Keratinocyte (primary cell): ENCODE measurements around the gene GCKR. TPM values are rescaled to one million over a fixed set of nuclear protein-coding genes. Genes with fewer than 3 reads are reported as not detected.

Experiments used
- DNase-seq: peaks from one replicate; pipeline ENCODE4 v3.0.0-alpha.2; 2011; ENCODE audit warnings: low read depth, missing footprints, low spot score
- FAIRE-seq: peaks from 2 replicates; lab custom pipeline; 2011; peaks lifted over from hg19 to GRCh38; lab: Jason Lieb, UNC
- H2AFZ ChIP-seq: 2 replicates; pipeline ENCODE4 v1.6.0; 2012; ENCODE audit warnings: low read length, control low read depth, inconsistent platforms; ENCODE audit not compliant: control insufficient read depth
- H3K27ac ChIP-seq: 2 replicates; pipeline ENCODE4 v1.5.1; 2011; ENCODE audit warnings: low read length; ENCODE audit not compliant: control insufficient read depth, insufficient read depth
- H3K27me3 ChIP-seq: 3 replicates; pipeline ENCODE4 v1.6.0; 2011; ENCODE audit warnings: low read length; ENCODE audit not compliant: control insufficient read depth, insufficient read depth; ENCODE audit errors: extremely low read depth
- H3K36me3 ChIP-seq, 2 experiments: 2 replicates in 1 of 2; 3 replicates in 1 of 2; pipeline ENCODE4 v1.5.1; 2011; ENCODE audit warnings: low read length in 2 of 2, mild to moderate bottlenecking in 1 of 2; ENCODE audit not compliant: control insufficient read depth in 2 of 2, insufficient read depth in 2 of 2; ENCODE audit errors: extremely low read depth in 1 of 2
- H3K4me1 ChIP-seq: 3 replicates; pipeline ENCODE4 v1.5.1; 2011; ENCODE audit warnings: low read length; ENCODE audit not compliant: control insufficient read depth, insufficient read depth; ENCODE audit errors: extremely low read depth
- H3K4me2 ChIP-seq: 3 replicates; pipeline ENCODE4 v1.6.0; 2011; ENCODE audit warnings: low read depth, low read length; ENCODE audit not compliant: control insufficient read depth, insufficient read depth; ENCODE audit errors: extremely low read depth
- H3K4me3 ChIP-seq, 3 experiments: fragments of 200-600 bp in 1 of 3; sonication (generic) in 1 of 3; 2 replicates in 2 of 3; 3 replicates in 1 of 3; pipeline ENCODE4 v1.5.1; 2011 to 2016; ENCODE audit warnings: low read length in 3 of 3, mild to moderate bottlenecking in 3 of 3, control low read depth in 2 of 3, inconsistent platforms in 1 of 3, low read depth in 1 of 3, mixed read lengths in 1 of 3, mixed run types in 1 of 3, moderate library complexity in 1 of 3; ENCODE audit not compliant: control insufficient read depth in 2 of 3, insufficient read depth in 2 of 3; ENCODE audit errors: extremely low read depth in 1 of 3
- H3K79me2 ChIP-seq: 2 replicates; pipeline ENCODE4 v1.6.0; 2012; ENCODE audit warnings: low read length; ENCODE audit not compliant: control insufficient read depth, insufficient read depth
- H3K9ac ChIP-seq: 3 replicates; pipeline ENCODE4 v1.6.0; 2011; ENCODE audit warnings: low read length; ENCODE audit not compliant: control insufficient read depth, insufficient read depth; ENCODE audit errors: extremely low read depth
- H3K9me1 ChIP-seq: 3 replicates; pipeline ENCODE4 v1.6.0; 2011; ENCODE audit warnings: low read length; ENCODE audit not compliant: control insufficient read depth, insufficient read depth; ENCODE audit errors: extremely low read depth
- H3K9me3 ChIP-seq: 2 replicates; pipeline ENCODE4 v1.5.1; 2012; ENCODE audit warnings: low read depth, low read length; ENCODE audit not compliant: control insufficient read depth
- H4K20me1 ChIP-seq: 3 replicates; pipeline ENCODE4 v1.6.0; 2011; ENCODE audit warnings: low read length; ENCODE audit not compliant: control insufficient read depth, insufficient read depth; ENCODE audit errors: extremely low read depth
- EZH2 ChIP-seq: IDR thresholded peaks from one replicate; pipeline ENCODE4 v1.6.1; 2012; ENCODE audit warnings: inconsistent platforms, mild to moderate bottlenecking, low read length, moderate library complexity
- dilution Hi-C: fragments of 300-500 bp; cut with MboI; formaldehyde crosslinking; loops from one replicate; pipeline ENCODE4 v1.7.0; 2020; ENCODE audit warnings: low sequenced_read_pairs; ENCODE audit not compliant: extremely low pct_ligation_motif_present
- polyA plus RNA-seq, 5 experiments: library from polyadenylated mRNA; depleted of rRNA in 3 of 5; stranded (reverse) in 3 of 5; stranded (forward) in 1 of 5; unstranded in 1 of 5; fragments of >200 nt; gene quantifications; 1 replicate in 1 of 5; 2 replicates in 3 of 5; 3 replicates in 1 of 5; pipeline versions ENCODE4 v1.2.1 to v1.2.3, GENCODE V29; 2011 to 2012; ENCODE audit warnings: missing spikeins in 2 of 5, low read depth in 1 of 5, low replicate concordance in 1 of 5
- small RNA-seq, 3 experiments: library from RNA; depleted of rRNA; stranded (forward); fragments of <200 nt; gene quantifications; one replicate each; pipeline ENCODE3, GENCODE V24; 2012; ENCODE audit warnings: low read depth in 3 of 3, low replicate concordance in 1 of 3; ENCODE audit not compliant: insufficient read length in 3 of 3
- TF ChIP-seq, protein P1 (sequence below), 3 experiments: IDR thresholded peaks in 1 of 3; conservative IDR thresholded peaks in 1 of 3; optimal IDR thresholded peaks in 1 of 3; 2 replicates in 2 of 3; 3 replicates in 1 of 3; pipeline versions ENCODE3 to v1.5.1; 2011; ENCODE audit warnings: low read length in 3 of 3, mild to moderate bottlenecking in 3 of 3, moderate library complexity in 2 of 3, control low read depth in 1 of 3, inconsistent platforms in 1 of 3; ENCODE audit not compliant: insufficient read depth in 2 of 3; ENCODE audit errors: extremely low read depth in 1 of 3

Gene GCKR
- polyA plus RNA-seq, 1 donor (not counting 4 experiments of a cell fraction or from before 2014, with no cell fraction given), result 0.18 TPM

DNA sequence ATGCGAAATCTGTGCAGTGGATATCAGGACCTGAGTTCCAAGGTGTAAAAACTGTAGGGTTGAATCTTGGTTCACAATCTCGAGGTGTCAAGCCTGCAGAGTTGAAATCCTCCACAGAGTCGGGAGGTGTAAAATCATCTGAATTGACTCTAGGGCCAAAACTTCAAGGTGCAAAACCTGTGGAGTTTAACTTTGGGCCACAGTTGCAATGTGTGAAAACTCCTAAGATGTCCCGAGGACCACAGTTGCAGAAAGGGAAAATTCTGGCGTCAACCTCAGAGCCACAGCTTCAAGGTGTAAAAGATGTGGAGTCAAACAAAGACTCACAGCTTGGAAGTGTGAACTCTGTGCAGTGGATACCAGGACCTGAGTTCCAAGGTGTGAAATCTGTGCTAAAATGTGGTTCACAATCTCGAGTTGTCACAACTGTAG lies 76.4 kb downstream of the GCKR start:
- no peaks in the 10 kb centered on the region for H3K27me3 ChIP-seq
- DNase-seq (no peak), FAIRE-seq (no peak)
- H3K9ac ChIP-seq, result no peak overlapping the region
- H3K4me3 ChIP-seq, result no peak overlapping the region
- no peak overlapping the region for H3K27ac ChIP-seq
- TF ChIP-seq EZH2, result no peak
- TF ChIP-seq, protein P1, sequence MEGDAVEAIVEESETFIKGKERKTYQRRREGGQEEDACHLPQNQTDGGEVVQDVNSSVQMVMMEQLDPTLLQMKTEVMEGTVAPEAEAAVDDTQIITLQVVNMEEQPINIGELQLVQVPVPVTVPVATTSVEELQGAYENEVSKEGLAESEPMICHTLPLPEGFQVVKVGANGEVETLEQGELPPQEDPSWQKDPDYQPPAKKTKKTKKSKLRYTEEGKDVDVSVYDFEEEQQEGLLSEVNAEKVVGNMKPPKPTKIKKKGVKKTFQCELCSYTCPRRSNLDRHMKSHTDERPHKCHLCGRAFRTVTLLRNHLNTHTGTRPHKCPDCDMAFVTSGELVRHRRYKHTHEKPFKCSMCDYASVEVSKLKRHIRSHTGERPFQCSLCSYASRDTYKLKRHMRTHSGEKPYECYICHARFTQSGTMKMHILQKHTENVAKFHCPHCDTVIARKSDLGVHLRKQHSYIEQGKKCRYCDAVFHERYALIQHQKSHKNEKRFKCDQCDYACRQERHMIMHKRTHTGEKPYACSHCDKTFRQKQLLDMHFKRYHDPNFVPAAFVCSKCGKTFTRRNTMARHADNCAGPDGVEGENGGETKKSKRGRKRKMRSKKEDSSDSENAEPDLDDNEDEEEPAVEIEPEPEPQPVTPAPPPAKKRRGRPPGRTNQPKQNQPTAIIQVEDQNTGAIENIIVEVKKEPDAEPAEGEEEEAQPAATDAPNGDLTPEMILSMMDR (optimal IDR thresholded peaks at IDR 0.05 in 1 of 3, IDR thresholded peaks at IDR 0.05 in 1 of 3, conservative IDR thresholded peaks at IDR 0.05 in 1 of 3; ENCODE audit: extremely low read depth in 1 of 3, insufficient read depth in 2 of 3, low read length in 3 of 3), result no peak
- H3K9me3 ChIP-seq, result peaks cover 2% of the 10 kb centered on the region
- no peaks in the 10 kb centered on the region for H3K79me2 ChIP-seq
- no peaks in the 10 kb centered on the region for H3K9me1 ChIP-seq
- H3K4me1 ChIP-seq, result no peaks in the 10 kb centered on the region
- no peak overlapping the region for H3K4me2 ChIP-seq
- no peaks in the 10 kb centered on the region for H3K36me3 ChIP-seq
- dilution Hi-C loops, result no loop called here
- H2AFZ ChIP-seq, result no peak overlapping the region
- H4K20me1 ChIP-seq, result no peaks in the 10 kb centered on the region

Small RNA genes lying within 50 kb of the gene (small RNA-seq; reads per million reads assigned to genes)
- 0 reads per million in 3 experiments for gene RNU6-986P

Other genes with a start within 250 kb of the GCKR start
- not detected in 3 replicates for gene SLC30A3, start 233.8 kb upstream of the GCKR start, polyA plus RNA-seq
- not detected in 3 replicates for gene DNAJC5G, start 221.4 kb upstream of the GCKR start, polyA plus RNA-seq
- not detected in 3 replicates for gene TRIM54, start 214.4 kb upstream of the GCKR start, polyA plus RNA-seq
- gene UCN, start 188.4 kb upstream of the GCKR start, polyA plus RNA-seq, result 0.08 to 0.59 TPM (median 0.10 TPM) in 3 replicates
- gene MPV17, start 173.7 kb upstream of the GCKR start, polyA plus RNA-seq, result 117 to 162 TPM (median 125 TPM) in 3 replicates
- 44.7 to 53.4 TPM (median 51.3 TPM) in 3 replicates for gene GTF3C2, start 140.1 kb upstream of the GCKR start, polyA plus RNA-seq
- gene EIF2B4, start 126.5 kb upstream of the GCKR start, polyA plus RNA-seq, result 43.1 to 54.9 TPM (median 54.2 TPM) in 3 replicates
- 79.4 to 101 TPM (median 83.3 TPM) in 3 replicates for gene SNX17, start 126.2 kb upstream of the GCKR start, polyA plus RNA-seq
- gene ZNF513, start 116.1 kb upstream of the GCKR start, polyA plus RNA-seq, result 8.8 to 14.3 TPM (median 8.9 TPM) in 3 replicates
- 31.8 to 86.8 TPM (median 55.5 TPM) in 3 replicates for gene PPM1G, start 87.2 kb upstream of the GCKR start, polyA plus RNA-seq
- 144 to 157 TPM (median 148 TPM) in 3 replicates for gene NRBP1, start 68.2 kb upstream of the GCKR start, polyA plus RNA-seq
- gene KRTCAP3, start 54.5 kb upstream of the GCKR start, polyA plus RNA-seq, result 8.6 to 22.9 TPM (median 14.7 TPM) in 3 replicates
- gene IFT172, start 7.1 kb upstream of the GCKR start, polyA plus RNA-seq, result 10.4 to 14.4 TPM (median 12.7 TPM) in 3 replicates
- 6.3 to 13.0 TPM (median 9.9 TPM) in 3 replicates for gene FNDC4, start 1.6 kb upstream of the GCKR start, polyA plus RNA-seq
- gene ZNF512, start 86.2 kb downstream of the GCKR start, polyA plus RNA-seq, result 10.3 to 16.6 TPM (median 11.0 TPM) in 3 replicates
- gene CCDC121, start 132.2 kb downstream of the GCKR start, polyA plus RNA-seq, result 0.86 to 1.1 TPM (median 1.1 TPM) in 3 replicates
- gene GPN1, start 132.2 kb downstream of the GCKR start, polyA plus RNA-seq, result 77.8 to 103 TPM (median 85.7 TPM) in 3 replicates
- 30.4 to 39.8 TPM (median 38.5 TPM) in 3 replicates for gene SUPT7L, start 166.8 kb downstream of the GCKR start, polyA plus RNA-seq
- 10.3 to 17.0 TPM (median 13.5 TPM) in 3 replicates for gene SLC4A1AP, start 167.1 kb downstream of the GCKR start, polyA plus RNA-seq